ENCODE data around the gene KIF26A.

DNA sequence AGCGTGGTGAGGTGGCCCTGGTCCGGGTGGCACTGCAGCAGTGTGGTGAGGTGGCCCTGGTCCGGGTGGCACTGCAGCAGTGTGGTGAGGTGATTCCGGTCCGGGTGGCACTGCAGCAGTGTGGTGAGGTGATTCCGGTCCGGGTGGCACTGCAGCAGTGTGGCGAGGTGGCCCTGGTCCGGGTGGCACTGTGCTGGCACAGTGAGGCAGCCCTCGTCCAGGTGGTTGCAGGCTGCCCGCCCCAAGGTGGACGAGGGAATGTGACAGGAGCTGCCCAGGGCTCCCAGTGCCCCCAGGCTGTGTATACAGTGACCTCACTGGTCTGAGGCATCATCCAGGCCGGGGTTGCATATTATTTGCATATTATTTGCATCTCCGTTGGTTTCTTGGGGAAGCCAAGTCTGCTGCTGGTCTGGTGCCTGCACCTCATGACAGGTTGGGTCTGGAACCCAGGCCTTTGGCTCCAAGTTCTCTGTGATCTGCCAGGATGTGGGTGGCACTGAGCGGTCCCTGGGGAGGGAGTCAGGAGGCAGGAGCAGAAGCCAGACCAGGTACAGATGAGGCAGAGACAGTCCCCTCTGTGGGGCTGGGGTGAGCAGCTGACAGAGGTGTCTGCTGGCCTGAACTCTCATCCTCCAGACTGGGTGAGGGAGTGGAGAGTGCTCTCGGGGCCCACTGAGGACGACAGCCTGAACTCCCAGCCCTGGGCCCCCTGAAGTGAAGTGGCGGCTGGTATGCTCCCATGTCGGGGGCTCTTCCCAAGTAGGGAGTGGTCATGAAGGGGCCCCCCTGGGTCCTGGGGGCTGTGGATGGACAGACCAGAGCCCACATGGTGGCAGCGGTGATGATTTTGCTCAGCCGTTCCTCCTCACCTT, 79.3 kb downstream of the KIF26A start:
- no peak for TF ChIP-seq KLF9 (tag by site-specific recombination; IDR thresholded peaks at IDR 0.05; ENCODE audit: low read depth)
- no peak for TF ChIP-seq ZNF10 (tag by site-specific recombination; IDR thresholded peaks at IDR 0.05)
- TF ChIP-seq ZBTB1 (tag by site-specific recombination; IDR thresholded peaks at IDR 0.05), result no peak
- TF ChIP-seq ZNF2 (tag by site-specific recombination; IDR thresholded peaks at IDR 0.05), result no peak
- TF ChIP-seq ZNF596 (tag by site-specific recombination; IDR thresholded peaks at IDR 0.05), result no peak

Measured in HEK293 (cell line).